Measurements from ENCODE around the gene MCF2L. TPM values are rescaled to one million over a fixed set of nuclear protein-coding genes. Genes with fewer than 3 reads are reported as not detected.

Gene MCF2L
- total RNA-seq, 1 experiment from 2014 or later, result not detected

DNA sequence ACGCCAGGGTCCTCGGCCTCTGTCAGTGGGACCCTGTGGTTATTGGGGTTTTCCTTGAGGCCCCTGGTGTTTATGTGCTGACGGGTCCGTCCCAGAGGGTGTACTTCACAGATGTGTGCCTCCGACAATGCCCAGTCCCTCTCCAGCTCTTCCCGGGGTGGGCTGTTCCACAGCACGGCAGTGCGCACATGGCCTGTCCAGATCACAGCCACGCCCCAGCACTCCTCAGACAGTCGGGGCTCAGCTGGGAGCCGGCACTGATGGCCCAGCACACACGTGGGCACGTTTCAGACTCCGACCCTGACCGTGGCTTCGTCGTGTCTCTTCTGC, 119.6 kb downstream of the MCF2L start:
- H3K27me3 ChIP-seq (ENCODE audit: low read length), result no peaks in the 10 kb centered on the region
- H3K4me1 ChIP-seq (ENCODE audit: low read length), result no peaks in the 10 kb centered on the region
- H3K27ac ChIP-seq (ENCODE audit: low read length), result no peak overlapping the region
- H3K79me2 ChIP-seq (ENCODE audit: low read length), result no peaks in the 10 kb centered on the region
- no peaks in the 10 kb centered on the region; the same call in 1 of the 2 replicates for H3K9me3 ChIP-seq (ENCODE audit: low read length)
- H3K9ac ChIP-seq (ENCODE audit: low read length), result no peak overlapping the region
- H3K4me2 ChIP-seq (ENCODE audit: low read depth, low read length, poor library complexity, severe bottlenecking), result no peak overlapping the region
- no peaks in the 10 kb centered on the region for H3K9me2 ChIP-seq (replicated peaks; ENCODE audit: insufficient read depth, low read length)
- no peak for DNase-seq
- no peak overlapping the region for H3K4me3 ChIP-seq (ENCODE audit: low read length)
- no peaks in the 10 kb centered on the region for H4K20me1 ChIP-seq (ENCODE audit: insufficient read depth, low read depth, low read length)
- H3K36me3 ChIP-seq (ENCODE audit: insufficient read depth, low read length), result no peaks in the 10 kb centered on the region
- no peak overlapping the region for H2AFZ ChIP-seq (ENCODE audit: low read length)

DNA sequence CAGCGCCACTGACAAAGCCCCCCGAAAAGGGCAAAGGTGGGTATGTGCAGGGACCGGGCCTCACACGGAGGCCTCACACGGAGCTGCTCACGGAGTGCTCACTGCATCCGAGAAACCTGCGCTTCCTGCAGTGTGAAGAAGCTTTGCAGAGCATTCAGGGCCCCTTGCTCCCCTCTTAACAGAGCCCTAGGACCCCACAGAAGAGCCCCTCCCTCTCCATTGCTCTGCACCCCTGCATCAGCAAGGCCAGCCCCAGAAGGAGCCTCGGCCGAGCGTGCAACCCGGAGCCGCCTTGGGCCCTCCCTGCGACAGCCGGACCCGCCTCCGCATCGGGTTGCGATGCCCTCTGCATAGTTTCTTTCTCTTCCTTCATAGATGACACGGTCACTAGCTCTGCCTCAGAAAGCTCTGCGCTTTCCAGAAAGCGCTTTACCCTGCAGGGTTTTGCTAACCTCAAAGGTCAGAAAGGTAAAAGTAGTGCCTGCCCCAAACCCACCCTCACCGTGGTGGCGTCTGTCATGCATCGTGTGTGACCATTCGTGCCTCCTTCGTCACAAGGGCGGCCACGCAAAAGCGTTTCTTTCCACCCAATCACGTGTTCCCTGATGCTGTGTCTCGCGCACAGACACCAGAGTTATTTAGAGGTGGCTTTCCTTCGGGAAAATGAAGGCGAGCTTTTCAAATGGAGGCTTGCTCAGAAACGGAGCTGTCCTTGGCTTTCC, 120.8 kb downstream of the MCF2L start:
- H3K36me3 ChIP-seq (ENCODE audit: insufficient read depth, low read length), result no peaks in the 10 kb centered on the region
- no peaks in the 10 kb centered on the region for H3K4me1 ChIP-seq (ENCODE audit: low read length)
- no peak overlapping the region for H3K27ac ChIP-seq (ENCODE audit: low read length)
- no peak overlapping the region for H2AFZ ChIP-seq (ENCODE audit: low read length)
- no peak overlapping the region for H3K9ac ChIP-seq (ENCODE audit: low read length)
- no peak overlapping the region for H3K4me2 ChIP-seq (ENCODE audit: low read depth, low read length, poor library complexity, severe bottlenecking)
- H3K9me2 ChIP-seq (replicated peaks; ENCODE audit: insufficient read depth, low read length), result no peaks in the 10 kb centered on the region
- H3K79me2 ChIP-seq (ENCODE audit: low read length), result no peaks in the 10 kb centered on the region
- H3K9me3 ChIP-seq (ENCODE audit: low read length), result no peaks in the 10 kb centered on the region; the same call in 1 of the 2 replicates
- DNase-seq, result no peak
- H3K4me3 ChIP-seq (ENCODE audit: low read length), result no peak overlapping the region
- H4K20me1 ChIP-seq (ENCODE audit: insufficient read depth, low read depth, low read length), result no peaks in the 10 kb centered on the region
- no peaks in the 10 kb centered on the region for H3K27me3 ChIP-seq (ENCODE audit: low read length)

DNA sequence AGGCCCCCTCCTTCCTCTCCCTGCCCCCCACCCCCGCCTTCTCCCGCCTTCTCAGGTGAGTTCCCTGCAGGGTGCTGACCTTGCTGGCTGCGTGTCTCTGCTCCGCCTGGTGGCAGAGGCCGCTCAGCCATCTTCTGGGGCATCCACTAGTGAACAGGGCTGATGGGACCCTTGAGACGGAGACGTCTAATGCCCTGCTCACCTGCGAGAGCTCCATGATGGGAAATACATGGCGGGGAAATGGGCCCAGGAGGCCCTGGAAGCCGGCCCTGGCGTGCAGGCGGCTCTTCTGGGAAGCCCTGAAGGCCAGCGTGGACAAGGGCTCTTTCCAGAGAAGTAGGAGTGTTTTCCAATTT, 121.4 kb downstream of the MCF2L start:
- Histone ChIP-seq H3K27me3 (ENCODE audit: low read length) (no peaks in the 10 kb centered on the region), H3K4me2 (ENCODE audit: low read depth, low read length, poor library complexity, severe bottlenecking) (no peak overlapping the region), H4K20me1 (ENCODE audit: insufficient read depth, low read depth, low read length) (no peaks in the 10 kb centered on the region), H3K27ac (ENCODE audit: low read length) (no peak overlapping the region), H3K9me2 (replicated peaks; ENCODE audit: insufficient read depth, low read length) (no peaks in the 10 kb centered on the region), H3K4me3 (ENCODE audit: low read length) (no peak overlapping the region), H2AFZ (ENCODE audit: low read length) (no peak overlapping the region), H3K79me2 (ENCODE audit: low read length) (no peaks in the 10 kb centered on the region), H3K4me1 (ENCODE audit: low read length) (no peaks in the 10 kb centered on the region), H3K36me3 (ENCODE audit: insufficient read depth, low read length) (no peaks in the 10 kb centered on the region), H3K9ac (ENCODE audit: low read length) (no peak overlapping the region), H3K9me3 (ENCODE audit: low read length) (no peaks in the 10 kb centered on the region; the same call in 1 of the 2 replicates)
- DNase-seq, result no peak

DNA sequence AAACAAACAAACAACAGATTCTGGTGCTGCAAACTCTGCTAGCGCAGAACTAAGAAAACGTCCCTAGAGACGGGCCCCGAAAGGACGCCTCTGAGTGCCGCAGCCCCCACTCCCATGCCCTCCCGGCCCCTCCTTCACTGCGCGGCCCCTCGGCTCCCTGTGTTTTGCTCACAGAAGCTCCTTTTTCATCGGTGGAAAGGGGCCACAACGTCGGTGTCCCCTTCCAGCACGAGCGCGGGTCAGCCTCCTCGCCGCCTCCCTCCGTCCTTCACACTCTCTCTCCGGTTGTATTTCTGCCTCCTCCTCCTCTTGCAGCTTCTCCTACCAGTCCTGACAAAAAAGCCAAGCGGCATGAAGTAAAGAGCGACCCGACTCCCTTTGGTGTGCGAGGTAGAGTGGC, 121.8 kb downstream of the MCF2L start:
- Histone ChIP-seq H3K4me3 (ENCODE audit: low read length) (no peak overlapping the region), H3K27me3 (ENCODE audit: low read length) (no peaks in the 10 kb centered on the region), H2AFZ (ENCODE audit: low read length) (no peak overlapping the region), H3K4me2 (ENCODE audit: low read depth, low read length, poor library complexity, severe bottlenecking) (no peak overlapping the region), H4K20me1 (ENCODE audit: insufficient read depth, low read depth, low read length) (no peaks in the 10 kb centered on the region), H3K36me3 (ENCODE audit: insufficient read depth, low read length) (no peaks in the 10 kb centered on the region), H3K9ac (ENCODE audit: low read length) (no peak overlapping the region), H3K4me1 (ENCODE audit: low read length) (no peaks in the 10 kb centered on the region), H3K79me2 (ENCODE audit: low read length) (no peaks in the 10 kb centered on the region), H3K27ac (ENCODE audit: low read length) (no peak overlapping the region), H3K9me2 (replicated peaks; ENCODE audit: insufficient read depth, low read length) (no peaks in the 10 kb centered on the region), H3K9me3 (ENCODE audit: low read length) (no peaks in the 10 kb centered on the region; the same call in 1 of the 2 replicates)
- DNase-seq, result no peak

DNA sequence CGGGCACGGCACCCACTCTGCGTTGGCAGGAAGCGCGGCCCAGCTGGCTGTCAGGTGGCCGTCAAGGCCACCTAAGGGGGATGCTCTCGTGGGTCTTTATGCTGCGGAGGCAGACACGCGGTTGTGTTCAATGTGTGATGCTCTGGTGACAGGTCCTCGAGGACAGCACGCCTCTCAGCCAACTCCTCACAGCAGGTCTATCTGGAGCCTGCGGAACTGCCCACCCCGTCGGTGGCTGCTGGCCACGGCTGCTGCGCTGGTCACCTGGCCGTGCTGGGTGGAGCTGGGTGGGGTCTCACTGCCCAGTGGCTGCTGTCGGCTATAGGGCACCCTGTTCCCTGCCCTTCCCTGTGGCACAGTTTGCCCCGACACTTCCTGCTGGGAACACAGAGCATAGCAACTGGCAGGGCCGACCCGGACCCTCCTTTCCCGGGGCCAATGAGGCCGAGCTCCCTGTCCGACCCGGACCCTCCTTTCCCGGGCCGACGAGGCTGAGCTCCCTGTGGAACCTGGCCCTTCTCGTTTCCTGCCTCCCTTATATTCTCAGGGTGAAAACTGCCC, 122.3 kb downstream of the MCF2L start:
- Histone ChIP-seq H3K9ac (ENCODE audit: low read length) (no peak overlapping the region), H3K4me2 (ENCODE audit: low read depth, low read length, poor library complexity, severe bottlenecking) (no peak overlapping the region), H3K4me1 (ENCODE audit: low read length) (no peaks in the 10 kb centered on the region), H4K20me1 (ENCODE audit: insufficient read depth, low read depth, low read length) (no peaks in the 10 kb centered on the region), H3K79me2 (ENCODE audit: low read length) (no peaks in the 10 kb centered on the region), H3K9me3 (ENCODE audit: low read length) (no peaks in the 10 kb centered on the region; the same call in 1 of the 2 replicates), H2AFZ (ENCODE audit: low read length) (no peak overlapping the region), H3K9me2 (replicated peaks; ENCODE audit: insufficient read depth, low read length) (no peaks in the 10 kb centered on the region), H3K27me3 (ENCODE audit: low read length) (no peaks in the 10 kb centered on the region), H3K27ac (ENCODE audit: low read length) (no peak overlapping the region), H3K4me3 (ENCODE audit: low read length) (no peak overlapping the region), H3K36me3 (ENCODE audit: insufficient read depth, low read length) (no peaks in the 10 kb centered on the region)
- no peak for DNase-seq

DNA sequence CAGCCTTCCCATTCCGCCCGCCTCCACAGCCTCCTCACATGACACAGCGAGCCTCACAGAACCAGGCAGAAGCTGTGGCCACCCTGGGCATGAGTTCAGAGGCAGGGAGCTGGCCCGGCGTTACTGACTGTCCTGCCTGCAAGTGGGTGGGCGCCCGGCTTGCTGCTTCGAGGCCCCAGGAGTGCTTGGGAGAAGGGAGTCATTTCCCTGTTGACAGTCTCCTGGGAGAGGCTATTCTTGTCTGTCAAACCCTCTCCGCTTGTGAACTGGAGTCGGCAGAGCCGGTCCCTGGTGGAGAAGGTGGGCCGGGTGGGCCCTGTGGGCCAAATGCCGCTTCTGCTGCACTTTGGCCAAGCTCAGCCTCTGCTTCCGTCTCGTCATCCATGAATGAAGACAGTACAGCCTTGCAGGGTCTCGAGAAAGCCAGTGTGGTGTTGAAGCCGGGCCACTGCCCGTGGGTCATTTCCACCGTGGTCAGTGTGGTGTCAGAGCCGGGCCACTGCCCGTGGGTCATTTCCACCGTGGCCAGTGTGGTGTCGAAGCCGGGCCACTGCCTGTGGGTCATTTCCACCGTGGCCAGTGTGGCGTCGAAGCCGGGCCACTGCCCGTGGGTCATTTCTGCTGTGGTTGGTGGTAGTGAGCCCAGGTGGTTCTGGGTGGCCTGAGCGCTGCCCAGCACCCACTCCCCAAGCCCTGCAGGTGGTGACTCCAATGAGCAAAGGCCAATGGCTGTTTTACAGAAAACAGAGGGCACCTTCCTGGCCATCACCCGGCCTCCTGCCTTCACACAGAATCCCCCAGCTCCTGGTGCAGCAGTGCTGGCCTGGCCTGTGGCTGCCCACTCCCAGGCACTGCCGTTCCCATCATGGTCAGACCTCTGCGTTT, 123.1 kb downstream of the MCF2L start:
- no peaks in the 10 kb centered on the region for H3K36me3 ChIP-seq (ENCODE audit: insufficient read depth, low read length)
- H3K79me2 ChIP-seq (ENCODE audit: low read length), result no peaks in the 10 kb centered on the region
- no peaks in the 10 kb centered on the region for H3K9me2 ChIP-seq (replicated peaks; ENCODE audit: insufficient read depth, low read length)
- H3K4me2 ChIP-seq (ENCODE audit: low read depth, low read length, poor library complexity, severe bottlenecking), result no peak overlapping the region
- no peak overlapping the region for H3K4me3 ChIP-seq (ENCODE audit: low read length)
- H3K4me1 ChIP-seq (ENCODE audit: low read length), result no peaks in the 10 kb centered on the region
- no peak for DNase-seq
- H3K27me3 ChIP-seq (ENCODE audit: low read length), result no peaks in the 10 kb centered on the region
- no peak overlapping the region for H2AFZ ChIP-seq (ENCODE audit: low read length)
- H3K27ac ChIP-seq (ENCODE audit: low read length), result no peak overlapping the region
- H3K9me3 ChIP-seq (ENCODE audit: low read length), result no peaks in the 10 kb centered on the region
- H4K20me1 ChIP-seq (ENCODE audit: insufficient read depth, low read depth, low read length), result no peaks in the 10 kb centered on the region
- H3K9ac ChIP-seq (ENCODE audit: low read length), result no peak overlapping the region

DNA sequence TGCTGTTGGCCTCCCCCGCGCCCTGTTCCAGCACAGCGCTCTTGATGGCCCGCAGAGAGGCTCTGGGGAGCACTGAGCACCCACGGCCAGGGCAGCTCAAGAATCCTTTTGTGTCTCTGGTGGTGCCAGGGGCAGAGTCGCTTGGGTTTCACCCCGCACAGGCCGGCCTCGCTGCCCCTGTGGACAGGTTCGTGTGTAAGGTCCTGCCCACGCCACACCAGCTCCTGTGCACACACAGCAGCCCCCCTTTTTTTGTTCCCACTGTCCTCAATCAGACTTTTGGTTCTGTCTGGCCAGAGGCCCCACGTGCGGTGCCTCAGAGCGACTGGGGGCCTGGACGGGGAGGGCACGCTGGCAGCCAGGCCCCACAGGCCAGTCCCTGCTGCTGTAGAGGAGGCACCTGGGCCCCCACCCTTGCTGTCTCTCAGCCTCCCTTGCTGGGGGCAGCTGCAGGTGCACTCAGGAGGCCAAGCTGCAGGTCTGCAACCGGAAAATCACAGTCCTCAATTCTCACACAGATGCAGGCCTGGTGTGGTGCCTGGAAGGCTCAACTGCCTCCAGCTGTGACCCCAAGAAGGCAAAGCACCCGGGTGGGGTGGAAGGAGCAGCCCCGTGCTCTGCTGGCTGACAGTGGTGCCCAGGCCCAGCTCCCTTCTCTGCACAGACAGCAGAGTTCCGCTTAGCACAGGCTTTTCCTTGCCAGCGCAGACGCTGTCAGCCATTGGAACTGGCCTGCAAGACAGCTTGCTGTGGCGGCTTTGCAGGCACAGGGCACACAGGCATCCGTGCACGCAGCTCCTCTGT, 124.0 kb downstream of the MCF2L start:
- no peaks in the 10 kb centered on the region for H3K27me3 ChIP-seq (ENCODE audit: low read length)
- H3K9me2 ChIP-seq (replicated peaks; ENCODE audit: insufficient read depth, low read length), result no peaks in the 10 kb centered on the region
- no peaks in the 10 kb centered on the region for H3K36me3 ChIP-seq (ENCODE audit: insufficient read depth, low read length)

More for the DNA sequence above, 124.0 kb downstream of the MCF2L start:
- H2AFZ ChIP-seq (ENCODE audit: low read length), result no peak overlapping the region
- no peaks in the 10 kb centered on the region for H3K79me2 ChIP-seq (ENCODE audit: low read length)
- H3K27ac ChIP-seq (ENCODE audit: low read length), result no peak overlapping the region
- H3K9me3 ChIP-seq (ENCODE audit: low read length), result no peaks in the 10 kb centered on the region
- no peak overlapping the region for H3K9ac ChIP-seq (ENCODE audit: low read length)
- no peak overlapping the region for H3K4me3 ChIP-seq (ENCODE audit: low read length)
- H3K4me2 ChIP-seq (ENCODE audit: low read depth, low read length, poor library complexity, severe bottlenecking), result no peak overlapping the region
- no peak for DNase-seq
- H4K20me1 ChIP-seq (ENCODE audit: insufficient read depth, low read depth, low read length), result no peaks in the 10 kb centered on the region
- no peaks in the 10 kb centered on the region for H3K4me1 ChIP-seq (ENCODE audit: low read length)

Data from Karpas-422 (cell line).